GM12872 (cell line): ENCODE data around the gene NUBPL.

ENCODE experiments used
- TF ChIP-seq, protein P1 (sequence below): IDR thresholded peaks from 3 replicates; pipeline ENCODE4 v1.5.1; 2011; ENCODE audit warnings: low read depth, mild to moderate bottlenecking, low read length, moderate library complexity; ENCODE audit not compliant: insufficient read depth

The NUBPL gene, protein sequence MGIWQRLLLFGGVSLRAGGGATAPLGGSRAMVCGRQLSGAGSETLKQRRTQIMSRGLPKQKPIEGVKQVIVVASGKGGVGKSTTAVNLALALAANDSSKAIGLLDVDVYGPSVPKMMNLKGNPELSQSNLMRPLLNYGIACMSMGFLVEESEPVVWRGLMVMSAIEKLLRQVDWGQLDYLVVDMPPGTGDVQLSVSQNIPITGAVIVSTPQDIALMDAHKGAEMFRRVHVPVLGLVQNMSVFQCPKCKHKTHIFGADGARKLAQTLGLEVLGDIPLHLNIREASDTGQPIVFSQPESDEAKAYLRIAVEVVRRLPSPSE

DNA sequence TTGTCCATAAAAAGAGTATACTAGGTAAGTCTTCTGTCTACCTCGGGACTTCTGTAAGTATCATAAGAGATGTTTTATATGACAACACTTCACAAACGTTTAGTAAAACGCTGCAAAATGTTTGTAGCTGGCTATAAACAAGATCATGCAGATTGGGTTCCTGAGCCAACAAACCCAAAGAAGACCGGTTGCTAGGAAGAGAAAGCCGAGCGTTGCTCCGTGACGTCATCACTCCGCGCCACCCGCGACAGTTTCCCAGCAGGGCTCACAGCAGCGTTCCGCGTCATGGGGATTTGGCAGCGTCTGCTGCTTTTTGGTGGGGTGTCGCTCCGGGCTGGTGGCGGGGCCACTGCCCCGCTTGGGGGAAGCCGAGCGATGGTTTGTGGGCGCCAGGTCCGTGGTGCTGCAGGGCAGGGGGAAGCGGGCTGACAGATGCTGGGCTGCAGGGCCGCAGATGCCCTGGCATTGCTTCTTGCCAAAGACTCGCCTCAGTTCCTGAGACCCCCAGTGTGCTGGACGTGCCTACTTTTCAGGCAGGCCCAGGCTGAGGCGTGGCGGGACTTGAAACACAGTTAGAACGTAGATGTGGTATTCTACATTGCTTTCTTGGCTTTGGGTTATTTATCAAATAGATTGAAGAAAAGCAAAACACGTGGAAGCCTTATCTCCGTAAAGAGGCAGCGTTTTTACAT, at the start of gene NUBPL:
Gene NUBPL (plus strand): TSS at position 250 of the 692 bp plus-strand sequence. CDS start 36 bp downstream, at position 286.
- TF ChIP-seq, protein P1, sequence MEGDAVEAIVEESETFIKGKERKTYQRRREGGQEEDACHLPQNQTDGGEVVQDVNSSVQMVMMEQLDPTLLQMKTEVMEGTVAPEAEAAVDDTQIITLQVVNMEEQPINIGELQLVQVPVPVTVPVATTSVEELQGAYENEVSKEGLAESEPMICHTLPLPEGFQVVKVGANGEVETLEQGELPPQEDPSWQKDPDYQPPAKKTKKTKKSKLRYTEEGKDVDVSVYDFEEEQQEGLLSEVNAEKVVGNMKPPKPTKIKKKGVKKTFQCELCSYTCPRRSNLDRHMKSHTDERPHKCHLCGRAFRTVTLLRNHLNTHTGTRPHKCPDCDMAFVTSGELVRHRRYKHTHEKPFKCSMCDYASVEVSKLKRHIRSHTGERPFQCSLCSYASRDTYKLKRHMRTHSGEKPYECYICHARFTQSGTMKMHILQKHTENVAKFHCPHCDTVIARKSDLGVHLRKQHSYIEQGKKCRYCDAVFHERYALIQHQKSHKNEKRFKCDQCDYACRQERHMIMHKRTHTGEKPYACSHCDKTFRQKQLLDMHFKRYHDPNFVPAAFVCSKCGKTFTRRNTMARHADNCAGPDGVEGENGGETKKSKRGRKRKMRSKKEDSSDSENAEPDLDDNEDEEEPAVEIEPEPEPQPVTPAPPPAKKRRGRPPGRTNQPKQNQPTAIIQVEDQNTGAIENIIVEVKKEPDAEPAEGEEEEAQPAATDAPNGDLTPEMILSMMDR: no peak

DNA sequence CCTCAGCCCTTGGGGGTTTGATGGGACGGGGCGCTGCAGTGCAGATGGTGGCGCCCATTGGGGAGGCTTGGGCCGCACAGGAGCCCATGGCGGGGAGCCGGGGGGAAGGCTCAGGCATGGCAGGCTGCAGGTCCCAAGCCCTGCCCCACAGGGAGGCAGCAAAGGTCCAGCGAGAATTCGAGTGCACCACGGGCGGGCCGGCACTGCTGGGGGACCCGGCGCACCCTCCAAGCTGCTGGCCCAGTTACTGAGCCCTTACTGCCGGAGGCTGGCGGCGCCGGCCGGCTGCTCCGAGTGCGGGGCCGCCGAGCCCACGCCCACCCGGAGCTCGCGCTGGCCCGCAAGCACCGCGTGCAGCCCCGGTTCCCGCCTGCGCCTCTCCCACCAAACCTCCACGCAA, 34.1 kb upstream of the NUBPL start:
- TF ChIP-seq, protein P1: no peak

DNA sequence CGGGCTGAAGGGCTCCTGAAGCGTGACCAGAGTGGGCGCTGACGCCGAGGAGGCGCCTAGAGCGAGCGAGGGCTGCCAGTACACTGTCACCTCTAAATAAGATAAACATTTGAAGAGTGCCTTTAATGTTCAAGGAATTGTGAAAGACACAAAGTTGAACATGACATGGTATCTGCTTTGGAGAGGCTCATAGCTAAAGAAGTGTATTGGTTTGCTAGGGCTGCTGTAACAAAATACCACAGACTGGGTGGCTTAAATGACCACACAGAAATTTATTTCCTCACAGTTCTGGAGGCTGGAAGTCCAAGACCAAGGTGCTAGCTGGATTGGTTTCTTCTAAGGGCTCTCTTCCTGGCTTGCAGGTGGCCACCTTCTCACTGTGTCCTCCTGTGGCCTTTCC, 33.7 kb upstream of the NUBPL start:
- TF ChIP-seq, protein P1: no peak

DNA sequence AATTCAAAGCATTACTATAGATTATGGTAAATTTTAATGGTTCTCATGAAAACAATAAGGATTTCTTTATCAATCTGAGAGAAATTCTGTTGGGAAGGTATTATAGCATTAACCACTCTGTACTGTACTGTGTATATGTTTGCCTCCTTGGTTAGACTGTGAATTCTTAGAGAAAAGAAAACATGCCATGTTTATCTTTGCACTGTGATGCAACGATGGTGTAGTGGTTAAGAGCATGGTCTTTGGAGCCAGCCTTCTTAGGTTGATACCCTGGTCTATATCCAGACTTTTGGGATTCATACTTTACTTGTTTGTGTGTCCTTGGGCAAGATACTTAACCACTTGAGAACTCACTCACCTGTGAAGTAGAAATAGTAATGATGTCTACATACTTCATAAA, 32.2 kb upstream of the NUBPL start:
- TF ChIP-seq, protein P1: no peak

DNA sequence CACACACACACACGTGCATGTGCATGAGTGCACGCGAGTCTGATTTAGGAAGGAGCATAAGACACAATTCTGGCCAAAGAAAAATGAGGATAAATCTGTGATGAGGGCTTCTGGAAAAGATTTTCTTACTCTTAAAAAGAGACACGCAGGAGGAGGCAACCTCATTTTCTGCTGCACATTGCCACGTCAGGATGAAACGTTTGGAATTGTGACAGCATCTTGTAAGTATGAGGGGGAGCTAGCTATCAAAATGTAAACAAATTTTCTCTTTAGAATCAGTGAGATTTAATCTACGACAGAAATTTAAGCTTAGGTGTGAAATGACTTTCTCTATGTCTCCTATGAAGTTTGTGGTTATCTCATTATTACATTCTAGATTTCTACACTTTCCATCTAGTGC, 31.1 kb upstream of the NUBPL start:
- TF ChIP-seq, protein P1: no peak

DNA sequence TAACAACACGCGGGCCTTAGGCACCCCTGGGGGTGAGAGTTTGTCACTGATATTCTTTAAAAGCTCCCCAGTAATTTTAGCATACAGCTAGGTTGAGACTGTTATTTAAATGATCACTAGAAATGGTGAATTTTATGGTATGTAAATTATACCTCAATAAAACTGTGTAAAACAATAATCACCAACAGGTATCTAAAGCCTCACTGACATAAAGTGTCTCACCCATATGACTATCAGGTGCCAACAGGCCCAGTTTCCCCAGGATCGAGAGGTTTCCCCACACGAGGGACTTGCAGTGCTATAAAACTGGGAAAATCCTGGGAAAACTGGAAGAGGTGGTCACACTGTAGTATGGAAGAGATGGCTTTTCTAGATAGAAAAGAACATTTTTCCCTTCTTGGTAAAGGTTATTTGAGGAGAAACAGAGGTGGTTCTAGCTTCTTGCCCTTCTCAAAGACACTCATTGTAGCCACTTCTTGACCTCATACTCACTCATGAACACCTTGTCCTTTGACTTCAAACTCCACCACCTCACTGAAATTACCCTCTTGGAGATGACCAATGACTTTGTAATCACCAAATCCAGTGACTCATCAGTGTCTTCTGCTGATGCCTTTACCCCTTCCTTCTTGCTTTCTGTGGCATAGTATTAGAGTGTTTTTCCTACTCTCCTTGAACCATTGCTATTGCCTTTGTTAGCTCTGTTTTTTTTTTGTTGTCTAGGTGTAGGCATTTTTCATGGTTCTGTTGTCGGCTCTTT, 24.8 kb upstream of the NUBPL start:
- TF ChIP-seq, protein P1: no peak

DNA sequence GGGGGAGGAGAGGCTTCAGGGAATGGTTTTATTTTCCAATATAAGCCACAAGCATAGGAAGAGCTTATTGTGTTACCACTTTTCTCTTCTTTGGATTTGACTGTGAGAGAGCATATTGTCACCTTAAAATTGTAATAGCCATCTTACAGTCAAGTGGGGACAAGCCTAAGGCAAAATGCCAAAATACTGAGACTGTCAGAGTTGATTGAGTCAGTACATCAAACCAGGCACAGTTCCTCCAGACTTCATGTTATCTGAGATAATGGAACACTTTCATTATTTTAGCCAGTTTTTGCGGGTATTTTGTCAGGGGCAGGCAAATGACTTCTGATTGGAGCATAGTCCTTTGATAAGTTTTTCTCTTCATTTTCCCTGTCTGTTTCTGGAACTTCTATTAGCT, 19.5 kb upstream of the NUBPL start:
- TF ChIP-seq, protein P1: no peak
